ENCODE data around the gene TGIF1.

TGIF1 gene

GRCh38 chr18:3440341-3440740 lies 9.6 kb upstream of the TGIF1 start:
- no peak for DNase-seq

GRCh38 chr18:3441290-3441689 lies 8.7 kb upstream of the TGIF1 start:
- DNase-seq: no peak

GRCh38 chr18:3442919-3443318 lies 7.1 kb upstream of the TGIF1 start:
- DNase-seq: no peak

- DNase-seq: no peak
Observed at GRCh38 chr18:3444296-3444695, 5.7 kb upstream of the TGIF1 start.

GRCh38 chr18:3444954-3445353 lies 5.0 kb upstream of the TGIF1 start:
- DNase-seq: no peak

- DNase-seq: peak; percentile 54
Observed at GRCh38 chr18:3447068-3447894, 2.7 kb upstream of the TGIF1 start.

- DNase-seq: peak; percentile 89
Observed at GRCh38 chr18:3447895-3448837, 1.8 kb upstream of the TGIF1 start.

- peak; percentile 84 for DNase-seq
Observed at GRCh38 chr18:3448838-3449511, 997 bp upstream of the TGIF1 start.

GRCh38 chr18:3449512-3450011 lies 410 bp upstream of the TGIF1 start:
- DNase-seq: peak; percentile 81

- DNase-seq: no peak
Observed at GRCh38 chr18:3450799-3451182, 819 bp downstream of the TGIF1 start.

GRCh38 chr18:3451183-3451988 lies 1.4 kb downstream of the TGIF1 start:
- DNase-seq: peak; percentile 92

- DNase-seq: peak; percentile 52
Observed at GRCh38 chr18:3451989-3452749, 2.2 kb downstream of the TGIF1 start.

- no peak for DNase-seq
Observed at GRCh38 chr18:3452750-3453539, 3.0 kb downstream of the TGIF1 start.

- DNase-seq: peak; percentile 47
Observed at GRCh38 chr18:3453540-3454364, 3.8 kb downstream of the TGIF1 start.

GRCh38 chr18:3454365-3455089 lies 4.6 kb downstream of the TGIF1 start:
- DNase-seq: no peak

GRCh38 chr18:3455090-3455635 lies 5.2 kb downstream of the TGIF1 start:
- no peak for DNase-seq

GRCh38 chr18:3455907-3456685 lies 6.1 kb downstream of the TGIF1 start:
- no peak for DNase-seq

GRCh38 chr18:3456686-3457069 lies 6.7 kb downstream of the TGIF1 start:
- no peak for DNase-seq
